G401 (cell line): ENCODE data around the gene CRHR1. TPM values are rescaled to one million over a fixed set of nuclear protein-coding genes. Genes with fewer than 3 reads are reported as not detected.

Source experiments
- DNase-seq: peaks from one replicate; pipeline ENCODE4 v3.0.0-alpha.2; 2015; ENCODE audit warnings: low spot score
- in situ Hi-C: cut with HindIII; loops from 2 replicates; pipeline ENCODE4 v1.10.0; 2016; ENCODE audit warnings: low sequenced_read_pairs, mixed read lengths
- total RNA-seq: library from RNA; depleted of rRNA; stranded (reverse); fragments of >200 nt; shearing (Covaris generic); gene quantifications from 2 replicates; pipeline ENCODE4 v1.2.3, GENCODE V29; 2014

CRHR1 gene
- total RNA-seq, 1 experiment from 2014 or later: not detected

DNA sequence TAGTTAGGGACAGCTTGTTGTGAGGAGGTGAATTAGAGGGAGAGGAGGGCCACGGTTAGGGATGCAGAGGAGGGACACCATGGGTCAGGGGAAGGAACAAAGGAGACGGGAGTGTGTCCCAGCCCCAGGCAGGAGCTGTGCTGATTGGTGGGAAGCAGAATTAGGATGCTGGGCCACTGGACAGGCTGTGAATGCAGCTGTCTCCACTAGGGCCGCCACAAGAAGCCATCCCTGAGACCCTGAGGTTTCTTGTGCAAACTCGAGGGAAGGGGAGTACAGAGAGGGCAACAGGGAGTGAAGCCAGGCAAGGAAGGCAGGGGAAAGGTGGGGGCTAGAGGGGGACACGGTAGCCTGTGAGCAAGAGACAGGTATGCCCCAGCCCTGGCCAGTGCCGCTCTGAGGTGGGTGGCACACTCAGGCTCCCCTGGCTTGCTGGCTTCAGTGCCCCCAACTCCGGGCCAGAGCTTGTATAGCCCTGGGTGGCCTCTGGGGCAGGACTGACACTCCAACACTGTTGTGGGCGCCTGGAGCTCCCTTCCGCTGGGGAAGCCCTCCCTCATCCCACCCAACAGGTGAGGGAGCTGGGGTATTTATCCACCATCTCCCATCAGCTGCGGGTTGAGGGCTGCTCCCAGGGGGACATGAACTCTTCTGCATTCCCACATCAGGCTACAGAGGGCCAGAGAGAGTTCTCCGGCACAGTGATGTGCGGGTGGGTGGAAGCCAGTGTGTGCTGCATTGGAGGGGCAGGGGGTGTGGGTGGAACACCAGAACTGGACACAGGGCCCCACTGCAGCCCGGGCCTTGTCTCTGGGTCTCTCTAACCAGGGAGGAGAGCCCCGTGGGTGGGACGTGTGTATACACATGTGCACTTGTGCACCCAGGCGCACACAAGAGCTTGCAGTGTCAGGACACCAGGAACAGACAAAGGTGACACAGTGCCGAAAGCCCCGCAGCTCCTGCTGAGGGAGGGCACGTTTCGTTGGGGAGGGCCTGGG, 52.2 kb downstream of the CRHR1 start:
- DNase-seq: no peak
- in situ Hi-C loops: no loop called here

- in situ Hi-C loops: no loop called here
- no peak for DNase-seq
Observed at GRCh38 chr17:45837187-45837586, 53.1 kb downstream of the CRHR1 start.

DNA sequence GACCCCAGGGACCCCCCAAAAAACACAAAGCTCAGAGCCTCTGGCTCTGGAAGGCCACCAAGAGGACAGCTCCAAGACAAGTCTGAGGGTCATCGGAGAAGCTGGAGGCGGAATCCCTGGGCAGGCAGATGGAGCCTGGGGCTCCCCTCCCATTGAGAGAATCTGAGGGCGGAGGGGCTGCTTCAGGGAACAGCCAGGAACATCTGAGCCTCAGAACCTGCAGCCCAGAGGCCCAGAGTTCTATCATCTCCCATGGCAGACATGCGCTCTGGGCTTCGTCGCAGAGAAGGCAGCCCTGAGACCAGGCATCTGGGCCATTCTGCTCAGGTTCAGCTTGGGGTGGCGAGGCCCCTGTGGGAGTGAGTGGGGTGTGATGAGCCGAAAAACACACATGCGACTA, 53.5 kb downstream of the CRHR1 start:
- in situ Hi-C loops: no loop called here

DNA sequence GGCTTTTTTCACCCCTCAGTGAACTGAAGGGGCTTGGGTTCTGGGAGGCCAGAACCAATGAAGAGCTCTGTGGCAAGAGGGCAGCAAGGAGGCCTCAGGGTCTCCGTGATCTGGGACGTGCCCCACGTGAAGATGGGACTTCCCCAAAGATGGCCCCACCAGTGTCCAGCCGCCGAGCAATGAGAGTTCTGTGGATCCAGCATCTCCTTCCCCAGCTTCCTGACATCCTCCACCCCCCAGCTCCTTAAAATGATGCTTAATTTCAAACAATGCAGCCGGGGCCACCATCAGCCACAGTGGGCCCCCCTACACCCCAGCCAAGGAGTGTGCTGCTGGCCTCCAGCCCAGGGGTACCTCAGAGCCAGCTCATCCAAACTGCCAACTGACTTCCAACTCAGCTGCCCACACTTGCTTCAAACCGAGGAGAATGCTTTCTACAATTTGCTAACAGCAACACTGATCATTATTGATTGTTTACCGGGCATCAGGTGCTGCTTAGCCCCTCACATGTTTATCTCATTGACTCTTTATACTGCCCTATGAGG, 54.7 kb downstream of the CRHR1 start:
- in situ Hi-C loops: no loop called here
- no peak for DNase-seq

More for the DNA sequence above, 53.5 kb downstream of the CRHR1 start:
- no peak for DNase-seq

DNA sequence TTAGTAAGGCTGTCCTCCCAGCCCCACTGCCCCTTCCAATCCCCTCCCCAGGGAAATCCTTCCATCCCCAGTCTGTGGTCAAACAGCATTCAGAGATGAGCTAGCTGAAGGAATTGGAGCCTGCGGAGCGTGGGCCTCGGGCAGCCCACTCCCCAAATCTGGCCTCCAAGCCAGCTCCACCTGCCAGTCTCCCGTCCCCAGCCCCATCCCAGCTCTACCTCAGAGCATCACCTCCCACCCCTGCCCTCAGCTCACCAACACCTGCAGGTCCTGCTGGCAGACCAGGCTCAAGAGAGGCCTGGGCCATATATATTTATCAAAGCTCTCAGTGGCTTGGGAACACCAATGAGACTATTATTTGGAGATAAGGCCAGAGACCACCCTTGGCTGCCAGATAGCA, 55.3 kb downstream of the CRHR1 start:
- DNase-seq: no peak
- in situ Hi-C loops: no loop called here

DNA sequence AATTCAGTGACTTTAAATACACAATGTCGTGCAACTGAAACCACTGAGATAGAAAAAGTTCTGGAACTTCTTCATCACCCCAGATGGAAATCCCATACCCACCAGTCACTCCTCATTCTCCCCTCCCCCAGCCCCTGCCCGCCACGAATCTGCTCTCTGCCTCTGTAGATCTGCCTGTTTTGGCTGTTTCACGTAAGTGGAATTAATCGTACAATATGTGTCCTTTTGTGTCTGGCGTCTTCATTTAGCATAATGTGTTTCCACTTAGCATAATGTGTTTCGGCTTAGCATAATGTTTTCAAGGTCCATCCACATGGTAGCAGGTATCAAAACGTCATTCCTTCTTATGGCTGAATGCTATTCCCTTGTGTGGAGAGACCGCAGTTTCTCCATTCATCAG, 57.1 kb downstream of the CRHR1 start:
- in situ Hi-C loops: no loop called here

DNA sequence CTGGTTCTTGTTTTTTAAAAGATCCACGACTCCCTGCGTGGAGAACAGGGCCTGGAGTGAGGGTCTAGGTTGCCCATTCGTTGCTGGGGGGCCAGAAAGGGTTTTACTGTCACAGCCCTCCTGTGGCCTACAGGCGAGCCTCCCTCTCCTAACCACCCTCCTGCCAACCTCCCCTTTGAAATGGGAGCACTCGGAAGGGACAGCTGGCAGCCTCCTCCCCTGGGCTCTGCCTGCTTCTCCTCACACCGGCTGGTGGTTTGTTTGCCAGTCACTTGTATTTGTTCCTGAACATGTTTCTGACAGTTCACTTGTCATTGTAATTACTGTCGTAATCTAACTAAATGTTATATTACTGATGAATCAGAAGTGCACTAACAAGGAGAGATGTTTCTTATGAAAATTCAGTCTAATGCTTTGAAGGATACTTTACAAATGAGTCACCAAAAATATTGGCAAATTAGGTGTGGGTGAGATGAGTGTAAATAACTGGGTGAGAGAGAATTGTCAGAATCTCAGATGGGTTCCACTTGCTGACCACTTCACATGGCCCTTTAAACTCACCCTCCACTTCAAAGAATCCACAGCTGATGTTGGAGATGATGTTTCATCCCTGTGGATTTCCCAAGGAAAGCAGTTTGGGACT, 57.9 kb downstream of the CRHR1 start:
- in situ Hi-C loops: no loop called here

More for the DNA sequence above, 57.1 kb downstream of the CRHR1 start:
- DNase-seq: no peak

DNA sequence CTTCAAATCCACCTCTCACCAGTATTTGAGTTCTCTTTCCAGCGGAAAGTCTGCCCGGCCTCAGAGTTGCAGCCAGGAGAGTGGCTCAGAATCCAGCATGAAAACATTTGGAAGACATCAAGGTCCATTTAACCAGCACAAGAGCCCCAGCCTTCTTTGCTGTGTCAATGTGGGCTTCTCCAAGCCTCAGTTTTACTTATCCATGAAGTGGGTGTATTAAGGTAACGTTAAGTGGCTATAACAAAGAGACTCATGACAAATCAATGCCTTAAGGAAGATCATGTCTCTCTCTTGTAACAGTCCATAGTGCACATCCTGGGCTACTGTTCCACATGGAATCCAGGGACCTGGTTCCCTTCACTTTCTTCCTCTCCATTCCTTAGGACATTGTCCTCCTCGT, 59.6 kb downstream of the CRHR1 start:
- in situ Hi-C loops: no loop called here
- DNase-seq: peak; percentile 6

More for the DNA sequence above, 57.9 kb downstream of the CRHR1 start:
- DNase-seq: peak; percentile 90

GRCh38 chr17:45844695-45845375, 60.7 kb downstream of the CRHR1 start, which contains the start of gene SPPL2C:
SPPL2C (plus strand) TSS chr17:45844881; CDS start chr17:45844907, 26 bp downstream.
- peak; percentile 10 for DNase-seq
- in situ Hi-C loops: no loop called here

DNA sequence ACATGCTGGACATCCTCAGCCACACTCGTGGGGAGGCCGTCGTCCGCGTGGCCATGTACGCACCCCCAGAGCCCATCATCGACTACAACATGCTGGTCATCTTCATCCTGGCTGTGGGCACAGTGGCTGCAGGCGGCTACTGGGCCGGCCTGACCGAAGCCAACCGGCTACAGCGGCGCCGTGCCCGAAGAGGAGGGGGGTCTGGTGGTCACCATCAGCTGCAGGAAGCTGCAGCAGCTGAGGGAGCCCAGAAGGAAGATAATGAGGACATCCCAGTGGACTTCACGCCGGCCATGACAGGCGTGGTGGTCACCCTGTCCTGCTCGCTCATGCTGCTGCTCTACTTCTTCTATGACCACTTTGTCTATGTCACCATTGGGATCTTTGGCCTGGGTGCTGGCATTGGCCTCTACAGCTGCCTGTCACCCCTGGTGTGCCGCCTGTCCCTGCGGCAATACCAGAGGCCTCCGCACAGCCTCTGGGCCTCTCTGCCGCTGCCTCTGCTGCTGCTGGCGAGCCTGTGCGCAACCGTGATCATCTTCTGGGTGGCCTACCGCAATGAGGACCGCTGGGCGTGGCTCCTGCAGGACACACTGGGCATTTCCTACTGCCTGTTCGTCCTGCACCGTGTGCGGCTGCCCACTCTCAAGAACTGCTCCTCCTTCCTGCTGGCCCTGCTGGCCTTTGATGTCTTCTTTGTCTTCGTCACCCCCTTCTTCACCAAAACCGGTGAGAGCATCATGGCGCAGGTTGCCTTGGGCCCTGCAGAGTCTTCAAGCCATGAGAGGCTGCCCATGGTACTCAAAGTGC, 61.5 kb downstream of the CRHR1 start:
- in situ Hi-C loops: no loop called here
- DNase-seq: no peak

- no peak for DNase-seq
- in situ Hi-C loops: no loop called here
Observed at GRCh38 chr17:45846223-45846622, 62.1 kb downstream of the CRHR1 start.

- in situ Hi-C loops: no loop called here
- no peak for DNase-seq
Observed at GRCh38 chr17:45846646-45847045, 62.5 kb downstream of the CRHR1 start.

DNA sequence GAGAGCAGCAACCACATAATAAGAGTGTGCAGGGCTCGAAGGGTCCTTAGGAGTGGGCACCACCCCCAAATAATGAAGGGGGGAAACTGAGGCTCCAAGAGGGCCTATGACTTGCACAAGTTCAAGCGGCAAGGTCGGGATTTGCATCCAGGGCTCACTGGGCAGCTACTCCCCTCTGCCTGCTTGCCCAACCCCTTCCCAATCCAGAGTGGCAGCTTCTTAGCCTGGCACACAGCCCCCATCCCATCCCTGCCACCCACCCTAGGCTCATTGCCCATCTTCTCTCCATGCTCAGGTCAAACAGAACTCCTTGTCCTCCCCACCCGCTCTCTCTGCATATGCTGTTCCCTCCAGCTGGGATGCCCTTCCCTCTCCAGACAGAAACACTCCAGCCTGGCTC, 63.0 kb downstream of the CRHR1 start:
- in situ Hi-C loops: no loop called here
- DNase-seq: no peak

- in situ Hi-C loops: no loop called here
Observed at GRCh38 chr17:45847747-45848146, 63.6 kb downstream of the CRHR1 start.

GRCh38 chr17:45848405-45848804, 64.3 kb downstream of the CRHR1 start:
- in situ Hi-C loops: no loop called here
- no peak for DNase-seq

More at GRCh38 chr17:45847747-45848146, 63.6 kb downstream of the CRHR1 start:
- DNase-seq: no peak

- in situ Hi-C loops: no loop called here
- DNase-seq: peak; percentile 95
Observed at GRCh38 chr17:45848868-45849535, 64.9 kb downstream of the CRHR1 start.

DNA sequence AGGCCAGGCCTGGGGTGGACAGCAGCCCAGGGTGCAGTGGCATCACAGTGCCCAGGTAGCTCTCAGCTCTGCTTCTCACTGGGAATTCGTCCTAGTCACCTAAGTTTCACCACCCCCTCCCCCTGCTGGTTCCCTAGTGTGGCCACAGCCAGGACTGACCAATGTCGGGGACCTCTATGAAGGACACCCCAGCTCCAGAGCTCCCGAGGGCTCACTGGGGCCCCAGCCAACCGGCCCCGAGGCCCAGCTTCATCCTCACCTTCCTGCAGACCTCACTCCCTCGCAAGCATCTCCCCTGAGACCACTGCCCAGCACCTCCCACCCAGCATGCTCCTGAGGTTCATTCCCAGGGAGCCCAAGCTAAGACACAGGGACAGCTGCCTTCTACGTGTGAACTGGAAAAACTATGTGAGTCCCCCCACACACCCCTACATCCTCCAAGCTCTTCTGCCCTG, 65.4 kb downstream of the CRHR1 start:
- in situ Hi-C loops: no loop called here

DNA sequence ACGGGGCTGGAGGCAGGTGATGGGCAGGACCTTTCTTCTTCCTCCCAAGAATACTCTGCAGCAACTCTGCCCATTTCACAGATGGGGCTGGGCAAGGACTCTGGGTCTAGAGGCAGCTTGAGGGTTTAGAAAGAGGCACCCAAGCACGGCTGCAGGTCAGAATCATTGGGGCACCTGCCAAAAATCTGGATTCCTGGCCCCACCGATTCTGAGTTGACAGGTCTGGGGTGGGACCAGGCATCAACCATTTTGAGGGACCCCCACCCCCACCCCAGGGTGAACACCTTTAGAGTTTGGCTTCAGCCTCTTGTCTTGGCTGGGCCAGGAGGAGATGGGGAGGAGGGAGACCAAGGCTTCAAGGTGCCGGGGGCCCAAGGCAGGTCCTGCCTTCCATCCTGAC, 65.9 kb downstream of the CRHR1 start:
- in situ Hi-C loops: loop anchor here (25.0 kb wide), 1 partner anchor 163 kb away; no protein-coding TSS in a partner anchor

More for the DNA sequence above, 65.4 kb downstream of the CRHR1 start:
- DNase-seq: no peak

More for the DNA sequence above, 65.9 kb downstream of the CRHR1 start:
- no peak for DNase-seq
